Neuronal stem cell (in vitro differentiated cells): ENCODE results near the gene SGSH.

ENCODE experiments used
- DNase-seq: peaks from one replicate; pipeline ENCODE4 v3.0.0-alpha.2; 2013; ENCODE audit warnings: low spot score
- H2AFZ ChIP-seq: one replicate; pipeline ENCODE4 v1.6.1; 2013; ENCODE audit warnings: mild to moderate bottlenecking, low read length, inconsistent platforms
- H2AK5ac ChIP-seq: 2 replicates; pipeline ENCODE4 v1.6.1; 2013; ENCODE audit warnings: low read depth, mild to moderate bottlenecking, inconsistent platforms, low read length, moderate library complexity, mixed read lengths
- H2BK120ac ChIP-seq: 2 replicates; pipeline ENCODE4 v1.6.1; 2013; ENCODE audit warnings: low read depth, mild to moderate bottlenecking, inconsistent platforms, low read length, moderate library complexity, mixed read lengths
- H2BK12ac ChIP-seq: one replicate; pipeline ENCODE4 v1.6.1; 2013; ENCODE audit warnings: low read length, inconsistent platforms
- H2BK15ac ChIP-seq: 2 replicates; pipeline ENCODE4 v1.6.1; 2013; ENCODE audit warnings: mild to moderate bottlenecking, low read length, inconsistent platforms, mixed read lengths
- H2BK5ac ChIP-seq: one replicate; pipeline ENCODE4 v1.6.1; 2013; ENCODE audit warnings: inconsistent platforms, mild to moderate bottlenecking, low read length, moderate library complexity
- H3K14ac ChIP-seq: one replicate; pipeline ENCODE4 v1.6.1; 2013; ENCODE audit warnings: low read length, inconsistent platforms
- H3K18ac ChIP-seq: 2 replicates; pipeline ENCODE4 v1.6.1; 2013; ENCODE audit warnings: low read length, inconsistent platforms
- H3K23ac ChIP-seq: 2 replicates; pipeline ENCODE4 v1.6.1; 2013; ENCODE audit warnings: low read depth, mild to moderate bottlenecking, mixed read lengths, low read length, inconsistent platforms; ENCODE audit not compliant: poor library complexity
- H3K27ac ChIP-seq: replicated peaks from 3 replicates; pipeline ENCODE4 v1.5.1; 2013; ENCODE audit warnings: low read length, inconsistent platforms
- H3K27me3 ChIP-seq, 3 experiments: 2 replicates each; pipeline ENCODE4 v1.6.1; 2013; ENCODE audit warnings: low read length in 3 of 3, mild to moderate bottlenecking in 2 of 3, inconsistent platforms in 1 of 3, low read depth in 1 of 3, mixed read lengths in 1 of 3, moderate library complexity in 1 of 3; ENCODE audit not compliant: control insufficient read depth in 3 of 3, insufficient read depth in 3 of 3
- H3K36me3 ChIP-seq, 2 donors: replicated peaks in 1 of 2; 2 replicates each; pipeline ENCODE4 v1.6.1; 2013; ENCODE audit warnings: low read length in 2 of 2; ENCODE audit not compliant: control insufficient read depth in 2 of 2, insufficient read depth in 2 of 2
- H3K4ac ChIP-seq: 2 replicates; pipeline ENCODE4 v1.6.1; 2013; ENCODE audit warnings: inconsistent platforms, mild to moderate bottlenecking, low read length, moderate library complexity
- H3K4me1 ChIP-seq, 2 donors: 1 replicate in 1 of 2; 2 replicates in 1 of 2; pipeline ENCODE4 v1.6.1; 2013; ENCODE audit warnings: low read length in 2 of 2, low read depth in 1 of 2; ENCODE audit not compliant: control insufficient read depth in 2 of 2, insufficient read depth in 1 of 2
- H3K4me2 ChIP-seq: one replicate; pipeline ENCODE4 v1.6.1; 2013; ENCODE audit warnings: mild to moderate bottlenecking, low read length, inconsistent platforms; ENCODE audit not compliant: insufficient read depth, poor library complexity, severe bottlenecking
- H3K4me3 ChIP-seq, 2 donors: 2 replicates each; pipeline ENCODE4 v1.5.1; 2013; ENCODE audit warnings: low read length in 2 of 2, mild to moderate bottlenecking in 2 of 2, inconsistent platforms in 1 of 2, moderate library complexity in 1 of 2
- H3K79me1 ChIP-seq: one replicate; pipeline ENCODE4 v1.6.1; 2013; ENCODE audit warnings: low read depth, mild to moderate bottlenecking, inconsistent platforms, low read length, moderate library complexity
- H3K9ac ChIP-seq: one replicate; pipeline ENCODE4 v1.6.1; 2013; ENCODE audit warnings: mild to moderate bottlenecking, low read depth, low read length, inconsistent platforms; ENCODE audit not compliant: poor library complexity
- H3K9me3 ChIP-seq, 2 donors: replicated peaks in 1 of 2; 2 replicates each; pipeline versions ENCODE3 to v1.6.1; 2013; ENCODE audit warnings: low read length in 2 of 2, mild to moderate bottlenecking in 2 of 2, inconsistent platforms in 1 of 2, low read depth in 1 of 2, mixed read lengths in 1 of 2, moderate library complexity in 1 of 2; ENCODE audit not compliant: control insufficient read depth in 2 of 2, insufficient read depth in 1 of 2
- H4K8ac ChIP-seq: one replicate; pipeline ENCODE4 v1.6.1; 2013; ENCODE audit warnings: low read depth, mild to moderate bottlenecking, inconsistent platforms, low read length, moderate library complexity
- H4K91ac ChIP-seq: one replicate; pipeline ENCODE4 v1.6.1; 2013; ENCODE audit warnings: low read length, low read depth, mild to moderate bottlenecking, inconsistent platforms; ENCODE audit not compliant: poor library complexity
- WGBS, 2 donors: extraction: QIAGEN DNeasy Blood & Tissue Kit; methylation state at CpG; one replicate each; pipeline ENCODE4 v1.1.7; 2013; ENCODE audit warnings: missing lambda C conversion rate in 2 of 2, mixed read lengths in 1 of 2; ENCODE audit not compliant: insufficient read length in 2 of 2, insufficient replicate concordance in 1 of 2; ENCODE audit errors: extremely low coverage in 2 of 2; 5-methylcytosine and 5-hydroxymethylcytosine counted together

SGSH gene

DNA sequence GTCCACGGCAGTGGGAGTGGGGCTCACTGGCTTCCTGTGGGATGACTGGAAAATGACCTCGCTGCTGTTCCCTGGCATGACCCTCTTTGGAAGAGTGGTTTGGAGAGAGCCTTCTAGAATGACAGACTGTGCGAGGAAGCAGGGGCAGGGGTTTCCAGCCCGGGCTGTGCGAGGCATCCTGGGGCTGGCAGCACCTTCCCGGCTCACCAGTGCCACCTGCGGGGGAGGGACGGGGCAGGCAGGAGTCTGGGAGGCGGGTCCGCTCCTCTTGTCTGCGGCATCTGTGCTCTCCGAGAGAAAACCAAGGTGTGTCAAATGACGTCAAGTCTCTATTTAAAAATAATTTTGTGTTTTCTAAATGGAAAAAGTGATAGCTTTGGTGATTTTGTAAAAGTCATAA is 32.7 kb upstream of the SGSH start:
- no peak overlapping the region for H3K23ac ChIP-seq
- no CpG with 5 or more reads among the region's 13 CpGs for WGBS, 2 donors
- no peak overlapping the region for H3K4me2 ChIP-seq
- peaks cover 0 to 4% of the 10 kb centered on the region in 2 donors for H3K4me1 ChIP-seq
- no peak overlapping the region for H3K4ac ChIP-seq
- no peak overlapping the region for H2AK5ac ChIP-seq
- H4K91ac ChIP-seq: no peak overlapping the region
- no peak overlapping the region for H2BK12ac ChIP-seq
- H3K9me3 ChIP-seq: no peaks in the 10 kb centered on the region
- no peak overlapping the region for H2BK5ac ChIP-seq
- no peak overlapping the region for H2BK15ac ChIP-seq
- no peak overlapping the region for H3K18ac ChIP-seq
- peak overlapping the region in 1 of 2 donors; percentile 26 for H3K4me3 ChIP-seq
- no peak overlapping the region for H3K9ac ChIP-seq
- no peaks in the 10 kb centered on the region for H3K27me3 ChIP-seq
- no peak overlapping the region for H2BK120ac ChIP-seq
- no peak for DNase-seq
- H3K36me3 ChIP-seq: peaks cover 5 to 10% of the 10 kb centered on the region in 2 donors
- no peaks in the 10 kb centered on the region for H3K79me1 ChIP-seq
- no peak overlapping the region for H3K14ac ChIP-seq
- H2AFZ ChIP-seq: no peak overlapping the region
- H4K8ac ChIP-seq: no peak overlapping the region
- H3K27ac ChIP-seq: no peak overlapping the region

GRCh38 chr17:80251966-80252365 is 31.8 kb upstream of the SGSH start:
- H3K4me1 ChIP-seq: peaks cover 0 to 4% of the 10 kb centered on the region in 2 donors
- no peak overlapping the region for H4K8ac ChIP-seq
- H2BK15ac ChIP-seq: no peak overlapping the region
- no peaks in the 10 kb centered on the region for H3K9me3 ChIP-seq
- H2BK120ac ChIP-seq: no peak overlapping the region
- no CpG with 5 or more reads among the region's 11 CpGs for WGBS, 2 donors
- H3K14ac ChIP-seq: no peak overlapping the region
- no peak overlapping the region for H3K27ac ChIP-seq
- no peak overlapping the region for H4K91ac ChIP-seq
- H3K36me3 ChIP-seq: peaks cover 5 to 14% of the 10 kb centered on the region in 2 donors
- no peak overlapping the region for H3K4me2 ChIP-seq
- no peak overlapping the region for H3K18ac ChIP-seq
- no peak overlapping the region for H3K9ac ChIP-seq
- no peak overlapping the region for H2BK5ac ChIP-seq
- H2AFZ ChIP-seq: no peak overlapping the region
- H3K79me1 ChIP-seq: no peaks in the 10 kb centered on the region
- DNase-seq: no peak
- H2BK12ac ChIP-seq: no peak overlapping the region
- no peak overlapping the region for H3K4ac ChIP-seq
- H2AK5ac ChIP-seq: no peak overlapping the region
- peak overlapping the region; percentile 49 for H3K23ac ChIP-seq
- H3K27me3 ChIP-seq: no peaks in the 10 kb centered on the region
- H3K4me3 ChIP-seq: no peak overlapping the region

- no peak overlapping the region for H3K4ac ChIP-seq
- no peak for DNase-seq
- no peak overlapping the region for H3K14ac ChIP-seq
- no peak overlapping the region for H2AFZ ChIP-seq
- H3K27me3 ChIP-seq: no peaks in the 10 kb centered on the region
- peak overlapping the region; percentile 88 for H2AK5ac ChIP-seq
- H3K9me3 ChIP-seq: no peaks in the 10 kb centered on the region
- H2BK5ac ChIP-seq: peak overlapping the region; percentile 53
- H2BK15ac ChIP-seq: no peak overlapping the region
- H4K8ac ChIP-seq: peak overlapping the region; percentile 93
- peak overlapping the region; percentile 44 for H3K9ac ChIP-seq
- no CpG with 5 or more reads among the region's 26 CpGs for WGBS, 2 donors
- H3K23ac ChIP-seq: peak overlapping the region; percentile 80
- no peak overlapping the region for H2BK120ac ChIP-seq
- no peaks in the 10 kb centered on the region for H3K4me1 ChIP-seq
- no peak overlapping the region for H3K4me3 ChIP-seq
- no peak overlapping the region for H3K18ac ChIP-seq
- no peak overlapping the region for H3K27ac ChIP-seq
- peaks cover 12 to 31% of the 10 kb centered on the region in 2 donors for H3K36me3 ChIP-seq
- H4K91ac ChIP-seq: no peak overlapping the region
- H3K79me1 ChIP-seq: no peaks in the 10 kb centered on the region
- H2BK12ac ChIP-seq: no peak overlapping the region
- H3K4me2 ChIP-seq: no peak overlapping the region
Measured at GRCh38 chr17:80248894-80249710, 29.0 kb upstream of the SGSH start.

- no peak overlapping the region for H2BK120ac ChIP-seq
- H3K4ac ChIP-seq: no peak overlapping the region
- no peaks in the 10 kb centered on the region for H3K79me1 ChIP-seq
- H3K27ac ChIP-seq: no peak overlapping the region
- H3K9me3 ChIP-seq: no peaks in the 10 kb centered on the region
- H4K8ac ChIP-seq: no peak overlapping the region
- no peak overlapping the region for H3K18ac ChIP-seq
- no peak overlapping the region for H3K4me2 ChIP-seq
- no peak overlapping the region for H3K14ac ChIP-seq
- no peak for DNase-seq
- H2BK5ac ChIP-seq: no peak overlapping the region
- H3K4me3 ChIP-seq: no peak overlapping the region
- H2BK12ac ChIP-seq: no peak overlapping the region
- no peak overlapping the region for H3K23ac ChIP-seq
- H2BK15ac ChIP-seq: no peak overlapping the region
- peaks cover 14 to 35% of the 10 kb centered on the region in 2 donors for H3K36me3 ChIP-seq
- no peaks in the 10 kb centered on the region for H3K4me1 ChIP-seq
- no peak overlapping the region for H4K91ac ChIP-seq
- H2AK5ac ChIP-seq: no peak overlapping the region
- H3K9ac ChIP-seq: no peak overlapping the region
- WGBS, 2 donors: no CpG with 5 or more reads among the region's 23 CpGs
- no peaks in the 10 kb centered on the region for H3K27me3 ChIP-seq
- H2AFZ ChIP-seq: no peak overlapping the region
Measured at GRCh38 chr17:80248001-80248893, 28.1 kb upstream of the SGSH start.
